Stimulated activated CD4-positive, alpha-beta T cell treated with anti-CD3 and anti-CD28 coated beads, TNF-alpha, amount 100 ng/mL, for 24 hours (primary cell): ENCODE measurements around the gene MAD1L1.

Experiments used
- DNase-seq, 3 experiments: peaks; one replicate each; pipeline ENCODE4 v3.0.0-alpha.2; 2020; ENCODE audit warnings: low read depth in 3 of 3

Gene MAD1L1

GRCh38 chr7:2219136-2219535 lies 13.6 kb downstream of the MAD1L1 start:
- no peak for DNase-seq

GRCh38 chr7:2218444-2218785 lies 14.3 kb downstream of the MAD1L1 start:
- DNase-seq, result no peak

GRCh38 chr7:2217716-2218443 lies 14.9 kb downstream of the MAD1L1 start:
- DNase-seq, result no peak

GRCh38 chr7:2217206-2217605 lies 15.5 kb downstream of the MAD1L1 start:
- DNase-seq, result no peak

- no peak for DNase-seq
Measured at GRCh38 chr7:2215851-2216250, 16.9 kb downstream of the MAD1L1 start.

GRCh38 chr7:2214636-2215035 lies 18.1 kb downstream of the MAD1L1 start:
- DNase-seq, result no peak

- no peak for DNase-seq
Measured at GRCh38 chr7:2213551-2214215, 19.1 kb downstream of the MAD1L1 start.

- no peak for DNase-seq
Measured at GRCh38 chr7:2212906-2213305, 19.8 kb downstream of the MAD1L1 start.

GRCh38 chr7:2211926-2212325 lies 20.8 kb downstream of the MAD1L1 start:
- DNase-seq, result no peak

- no peak for DNase-seq
Measured at GRCh38 chr7:2211259-2211880, 21.4 kb downstream of the MAD1L1 start.

- no peak for DNase-seq
Measured at GRCh38 chr7:2210551-2211258, 22.0 kb downstream of the MAD1L1 start.

- DNase-seq, result no peak
Measured at GRCh38 chr7:2209961-2210323, 22.8 kb downstream of the MAD1L1 start.

- DNase-seq, result peak in 2 of 3 experiments; percentile 12 to 24
Measured at GRCh38 chr7:2209146-2209960, 23.4 kb downstream of the MAD1L1 start.

GRCh38 chr7:2208712-2209111 lies 24.0 kb downstream of the MAD1L1 start:
- no peak for DNase-seq

- DNase-seq, result no peak
Measured at GRCh38 chr7:2205036-2205780, 27.5 kb downstream of the MAD1L1 start.

- DNase-seq, result no peak
Measured at GRCh38 chr7:2204446-2204845, 28.3 kb downstream of the MAD1L1 start.

GRCh38 chr7:2203766-2204300 lies 28.9 kb downstream of the MAD1L1 start:
- no peak for DNase-seq

GRCh38 chr7:2202901-2203765 lies 29.6 kb downstream of the MAD1L1 start:
- no peak for DNase-seq

GRCh38 chr7:2202361-2202761 lies 30.4 kb downstream of the MAD1L1 start:
- DNase-seq, result no peak
